Ovary (tissue), 9 donors: Measurements from ENCODE around the gene TEX29. TPM values are rescaled to one million over a fixed set of nuclear protein-coding genes. Genes with fewer than 3 reads are reported as not detected.

Source experiments
- DNase-seq, 5 donors: peaks; one replicate each; pipeline ENCODE4 v3.0.0-alpha.2; 2019 to 2020
- H3K27ac ChIP-seq, 2 donors: fragments of 200-600 bp; one replicate each; pipeline versions ENCODE4 v1.5.1 to v1.8.0; 2019 to 2022
- H3K27me3 ChIP-seq: fragments of 200-600 bp; one replicate; pipeline ENCODE4 v1.8.0; 2022
- H3K36me3 ChIP-seq: fragments of 200-600 bp; sonication (generic); one replicate; pipeline ENCODE4 v1.5.1; 2019
- H3K4me1 ChIP-seq: one replicate; pipeline ENCODE4 v1.8.1; 2013; ENCODE audit warnings: mild to moderate bottlenecking, moderate library complexity; ENCODE audit not compliant: insufficient read depth
- H3K4me3 ChIP-seq: fragments of 200-600 bp; sonication (generic); one replicate; pipeline ENCODE4 v1.5.1; 2017
- H3K9me3 ChIP-seq, 2 donors: fragments of 200-600 bp in 1 of 2; sonication (generic) in 1 of 2; one replicate each; pipeline versions ENCODE4 v1.5.1 to v1.8.1; 2013 to 2019; ENCODE audit warnings: mild to moderate bottlenecking in 1 of 2, moderate library complexity in 1 of 2
- EP300 ChIP-seq: sonication (generic); formaldehyde crosslinking; IDR thresholded peaks from one replicate; pipeline ENCODE4 v1.6.1; 2017; ENCODE audit warnings: antibody characterized with exemption
- POLR2A ChIP-seq: fragments of 450-650 bp; IDR thresholded peaks from one replicate; pipeline ENCODE4 v1.6.1; 2017; ENCODE audit warnings: antibody characterized with exemption, mild to moderate bottlenecking, moderate library complexity
- WGBS, 3 donors: extraction: QIAGEN DNeasy Blood & Tissue Kit in 1 of 3; methylation state at CpG; one replicate each; pipeline versions ENCODE4 v1.1.5 to v1.1.7; 2013 to 2017; 5-methylcytosine and 5-hydroxymethylcytosine counted together
- intact Hi-C, 4 donors: fragments of 100-400 bp; cut with DNase I; formaldehyde crosslinking; loops; one replicate each; pipeline versions ENCODE4 v1.11.0 to v1.15.1; 2022 to 2023
- polyA plus RNA-seq, 2 donors: library from polyadenylated mRNA; stranded (reverse); fragments of 200-250 nt in 1 of 2; fragments of 350-450 nt in 1 of 2; fragmentation: Illumina TruSeq in 1 of 2; extraction: RNeasy Lipid Tissue Mini Kit (QIAGEN cat#74804) in 1 of 2; gene quantifications; one replicate each; pipeline ENCODE4 v1.2.3, GENCODE V29; 2013 to 2014
- total RNA-seq, 7 donors: library from RNA; depleted of rRNA in 2 of 7; stranded (reverse); fragments of >200 nt in 2 of 7; fragmentation: NEBNext Ultra II Directional in 3 of 7; extraction: Animal tissue kit (Norgen Biotek cat#: 25700) in 3 of 7; gene quantifications; one replicate each; pipeline versions ENCODE4 v1.1.0 to v1.2.4, GENCODE V29; 2016 to 2023
- TF ChIP-seq, protein P1 (sequence below), 3 donors: fragments of 450-650 bp in 2 of 3; fragments of 200-600 bp in 1 of 3; IDR thresholded peaks; one replicate each; pipeline versions ENCODE4 v1.5.1 to v1.8.0; 2016 to 2022; ENCODE audit warnings: antibody characterized with exemption in 3 of 3, mild to moderate bottlenecking in 1 of 3
- donor health status: DM: no; HTN: no; CAD: no; lungs with moderate emphysema.
- donor health status: DM: no; HTN: no; CAD: no.
- donor health status: Bipolar disorder and iron deficiency.
- donor health status: DM: yes; HTN: yes; CAD: no.
- donor health status: DM: no; HTN: no; CAD: no.
- donor health status: DM: yes; HTN: yes; CAD: no.

The TEX29 gene
- total and polyA plus RNA-seq, 9 donors: 0.25 to 0.35 TPM; not detected in 7

DNA sequence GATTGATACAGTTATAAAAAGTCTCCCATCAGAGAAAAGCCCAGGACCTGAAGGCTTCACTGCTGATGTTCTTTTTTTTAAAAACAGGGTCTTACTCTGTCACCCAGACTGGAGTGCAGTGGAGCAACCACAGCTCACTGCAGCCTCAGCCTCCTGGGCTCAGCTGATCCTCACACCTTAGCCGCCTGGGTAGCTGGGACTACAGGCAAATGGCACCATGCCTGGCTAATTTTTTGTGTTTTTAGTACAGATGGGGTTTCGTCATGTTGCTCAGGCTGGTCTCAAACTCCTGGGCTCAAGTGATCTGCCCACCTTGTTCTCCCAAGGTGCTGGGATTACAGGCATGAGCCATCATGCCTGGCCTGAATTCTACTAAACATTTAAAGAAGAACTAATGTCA, 33.1 kb downstream of the TEX29 start:
- intact Hi-C loops: no loop called here
- no peak overlapping the region for H3K27ac ChIP-seq
- TF ChIP-seq POLR2A: no peak
- TF ChIP-seq, protein P1, sequence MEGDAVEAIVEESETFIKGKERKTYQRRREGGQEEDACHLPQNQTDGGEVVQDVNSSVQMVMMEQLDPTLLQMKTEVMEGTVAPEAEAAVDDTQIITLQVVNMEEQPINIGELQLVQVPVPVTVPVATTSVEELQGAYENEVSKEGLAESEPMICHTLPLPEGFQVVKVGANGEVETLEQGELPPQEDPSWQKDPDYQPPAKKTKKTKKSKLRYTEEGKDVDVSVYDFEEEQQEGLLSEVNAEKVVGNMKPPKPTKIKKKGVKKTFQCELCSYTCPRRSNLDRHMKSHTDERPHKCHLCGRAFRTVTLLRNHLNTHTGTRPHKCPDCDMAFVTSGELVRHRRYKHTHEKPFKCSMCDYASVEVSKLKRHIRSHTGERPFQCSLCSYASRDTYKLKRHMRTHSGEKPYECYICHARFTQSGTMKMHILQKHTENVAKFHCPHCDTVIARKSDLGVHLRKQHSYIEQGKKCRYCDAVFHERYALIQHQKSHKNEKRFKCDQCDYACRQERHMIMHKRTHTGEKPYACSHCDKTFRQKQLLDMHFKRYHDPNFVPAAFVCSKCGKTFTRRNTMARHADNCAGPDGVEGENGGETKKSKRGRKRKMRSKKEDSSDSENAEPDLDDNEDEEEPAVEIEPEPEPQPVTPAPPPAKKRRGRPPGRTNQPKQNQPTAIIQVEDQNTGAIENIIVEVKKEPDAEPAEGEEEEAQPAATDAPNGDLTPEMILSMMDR (IDR thresholded peaks at IDR 0.05): no peak
- TF ChIP-seq EP300: no peak
- no peaks in the 10 kb centered on the region for H3K27me3 ChIP-seq
- no peaks in the 10 kb centered on the region for H3K4me1 ChIP-seq
- 76 to 80% (median 76%) methylated on average over 2 of the region's 2 CpGs for WGBS, 3 donors
- no peaks in the 10 kb centered on the region for H3K9me3 ChIP-seq
- H3K36me3 ChIP-seq: no peaks in the 10 kb centered on the region
- DNase-seq: no peak
- H3K4me3 ChIP-seq: no peak overlapping the region

DNA sequence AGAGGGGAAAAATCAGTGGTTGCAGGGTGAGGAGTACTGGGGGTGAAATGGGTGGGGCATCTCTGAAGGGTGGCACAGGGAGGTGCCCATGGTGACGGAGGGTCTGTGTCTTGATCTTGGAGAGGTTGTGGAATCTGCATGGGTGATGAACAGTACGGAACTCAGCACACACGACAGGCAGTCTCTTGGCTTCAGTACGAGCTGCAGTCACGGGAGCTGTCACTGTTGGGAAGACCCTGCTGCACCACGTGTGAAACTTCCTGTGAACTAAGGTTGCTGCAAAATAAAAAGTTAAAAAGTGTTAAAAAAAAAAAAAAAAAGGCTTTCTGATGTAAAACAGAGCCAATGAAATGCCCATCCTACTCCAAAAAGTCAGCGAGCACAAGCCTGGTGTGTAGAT, 34.3 kb downstream of the TEX29 start:
- TF ChIP-seq, protein P1 (IDR thresholded peaks at IDR 0.05): no peak
- TF ChIP-seq EP300 (no peak), POLR2A (no peak)
- intact Hi-C loops: no loop called here
- Histone ChIP-seq H3K27me3 (no peaks in the 10 kb centered on the region), H3K36me3 (no peaks in the 10 kb centered on the region), H3K4me3 (no peak overlapping the region), H3K4me1 (no peaks in the 10 kb centered on the region), H3K27ac (no peak overlapping the region), H3K9me3 (no peaks in the 10 kb centered on the region)
- WGBS, 3 donors: 58 to 64% (median 63%) methylated on average over 7 of the region's 7 CpGs
- DNase-seq: no peak

DNA sequence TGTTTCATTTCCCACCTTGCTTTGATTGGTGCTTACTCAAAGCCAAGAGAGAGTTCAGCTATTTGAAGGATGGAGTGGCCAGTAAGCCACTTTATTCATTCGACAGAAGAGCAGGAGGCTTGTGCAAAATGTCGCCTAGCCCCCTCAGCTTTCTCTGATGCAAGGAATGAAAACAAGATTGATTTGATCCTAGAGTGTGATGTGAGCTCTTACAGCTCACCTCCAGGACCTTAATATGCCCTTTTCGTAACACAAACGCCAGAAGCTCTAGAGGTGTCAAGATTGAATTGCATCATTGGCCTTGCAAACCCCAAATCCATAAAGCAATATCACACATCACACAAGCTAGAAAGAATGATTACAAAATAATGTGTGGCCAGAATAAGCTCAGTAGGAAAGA, 36.4 kb downstream of the TEX29 start:
- 64 to 75% (median 64%) methylated on average over 4 of the region's 4 CpGs for WGBS, 3 donors
- DNase-seq: no peak
- H3K4me3 ChIP-seq: no peak overlapping the region
- no peak overlapping the region for H3K27ac ChIP-seq
- TF ChIP-seq, protein P1 (IDR thresholded peaks at IDR 0.05): no peak
- TF ChIP-seq EP300: no peak
- no peak for TF ChIP-seq POLR2A
- H3K27me3 ChIP-seq: no peaks in the 10 kb centered on the region
- H3K9me3 ChIP-seq: no peaks in the 10 kb centered on the region
- H3K36me3 ChIP-seq: no peaks in the 10 kb centered on the region
- no peaks in the 10 kb centered on the region for H3K4me1 ChIP-seq
- intact Hi-C loops: no loop called here

DNA sequence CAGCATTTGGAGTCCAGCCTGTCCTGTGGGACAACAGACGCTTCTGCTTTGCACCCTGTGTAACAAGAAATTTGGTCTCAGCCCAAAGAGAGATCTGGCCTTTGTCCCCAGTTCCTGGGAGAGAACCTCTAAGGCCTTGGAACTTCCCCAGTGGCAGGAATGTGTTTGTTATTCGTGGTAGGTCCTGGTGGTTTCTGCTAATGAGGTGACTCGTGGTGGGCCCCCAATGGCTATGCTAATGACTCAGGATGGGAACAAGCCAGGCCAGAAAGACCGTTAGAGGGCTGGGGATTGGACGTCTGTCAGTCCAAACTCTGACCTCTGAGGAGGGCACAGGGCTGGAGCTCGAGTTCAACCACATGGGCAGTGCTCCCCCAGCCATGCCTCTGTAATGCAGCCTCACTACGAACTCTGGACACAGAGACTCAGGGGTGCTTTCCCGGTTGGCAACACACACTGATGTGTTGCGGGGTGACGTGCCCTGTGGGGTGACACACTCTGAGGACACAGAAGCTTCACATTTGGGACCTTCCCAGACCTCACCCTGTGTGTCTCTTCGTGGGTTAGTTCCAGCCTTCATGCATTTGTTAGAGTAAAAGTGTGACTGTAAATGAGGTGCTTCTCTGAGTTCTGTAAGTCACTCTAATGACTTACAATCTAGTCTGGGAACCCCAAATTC, 38.9 kb downstream of the TEX29 start:
- Histone ChIP-seq H3K27me3 (no peaks in the 10 kb centered on the region), H3K4me3 (no peak overlapping the region), H3K9me3 (no peaks in the 10 kb centered on the region), H3K4me1 (no peaks in the 10 kb centered on the region), H3K36me3 (no peaks in the 10 kb centered on the region), H3K27ac (no peak overlapping the region)
- no peak for TF ChIP-seq EP300
- TF ChIP-seq POLR2A: no peak
- TF ChIP-seq, protein P1 (IDR thresholded peaks at IDR 0.05): no peak
- no peak for DNase-seq
- 50 to 55% (median 53%) methylated on average over 11 of the region's 11 CpGs for WGBS, 3 donors
- intact Hi-C loops: no loop called here
